Endothelial cell of umbilical vein (primary cell): ENCODE data around the gene C5orf24. TPM values are rescaled to one million over a fixed set of nuclear protein-coding genes. Genes with fewer than 3 reads are reported as not detected.
A peak's percentile ranks its signal among the peaks of the same experiment; 100 is the strongest.

Source experiments
- BruUV-seq: library from RNA; stranded (reverse); fragments of 400-500 nt; replicated peaks from 2 replicates; lab custom pipeline; 2021; lab: Mats Ljungman, UMichigan
- CTCF ChIA-PET: fragments of 300-600, 350-600 bp; sonication (Branson Sonifier 250); formaldehyde crosslinking; loops from one replicate; lab custom pipeline; 2021; ENCODE audit warnings: antibody characterized with exemption, inconsistent platforms; lab: Charles Lee
- POLR2A ChIA-PET: fragments of 300-600, 350-600 bp; sonication (Branson Sonifier 250); formaldehyde crosslinking; loops from one replicate; lab custom pipeline; 2021; ENCODE audit warnings: antibody characterized with exemption, inconsistent platforms; lab: Charles Lee
- DNase-seq: peaks from one replicate; pipeline ENCODE4 v3.0.0-alpha.2; 2011; ENCODE audit warnings: low read depth, low spot score
- FAIRE-seq: peaks from 2 replicates; lab custom pipeline; 2011; peaks lifted over from hg19 to GRCh38; lab: Jason Lieb, UNC
- H2AFZ ChIP-seq: 2 replicates; pipeline ENCODE4 v1.6.0; 2012; ENCODE audit warnings: low read depth, low read length, control low read depth, inconsistent platforms
- H3K27ac ChIP-seq: 2 replicates; pipeline ENCODE4 v1.5.1; 2011; ENCODE audit warnings: low read depth, mild to moderate bottlenecking, control low read depth, low read length, moderate library complexity; ENCODE audit not compliant: insufficient read depth
- H3K27me3 ChIP-seq, 2 experiments: 2 replicates each; pipeline versions ENCODE4 v1.6.0 to v1.6.1; 2011; ENCODE audit warnings: low read length in 2 of 2, mixed read lengths in 1 of 2; ENCODE audit not compliant: control insufficient read depth in 2 of 2, insufficient read depth in 2 of 2
- H3K36me3 ChIP-seq, 2 experiments: 2 replicates in 1 of 2; 3 replicates in 1 of 2; pipeline ENCODE4 v1.5.1; 2011; ENCODE audit warnings: low read length in 2 of 2, mild to moderate bottlenecking in 1 of 2, moderate library complexity in 1 of 2; ENCODE audit not compliant: control insufficient read depth in 2 of 2, insufficient read depth in 2 of 2; ENCODE audit errors: extremely low read depth in 1 of 2
- H3K4me1 ChIP-seq: 3 replicates; pipeline ENCODE4 v1.5.1; 2011; ENCODE audit warnings: mild to moderate bottlenecking, low read length; ENCODE audit not compliant: control insufficient read depth, insufficient read depth; ENCODE audit errors: extremely low read depth
- H3K4me2 ChIP-seq: 2 replicates; pipeline ENCODE4 v1.6.1; 2011; ENCODE audit warnings: low read length, control low read depth, mixed read lengths; ENCODE audit not compliant: insufficient read depth
- H3K4me3 ChIP-seq, 3 experiments: fragments of 200-600 bp in 1 of 3; sonication (generic), shearing (Covaris generic) in 1 of 3; replicated peaks in 1 of 3; 2 replicates each; pipeline ENCODE4 v1.5.1; 2011 to 2016; ENCODE audit warnings: control low read depth in 3 of 3, low read length in 3 of 3, mild to moderate bottlenecking in 2 of 3, inconsistent platforms in 1 of 3, low read depth in 1 of 3, moderate library complexity in 1 of 3; ENCODE audit not compliant: insufficient read depth in 1 of 3
- H3K79me2 ChIP-seq: 2 replicates; pipeline ENCODE4 v1.6.0; 2012; ENCODE audit warnings: low read length, inconsistent platforms; ENCODE audit not compliant: control insufficient read depth, insufficient read depth
- H3K9ac ChIP-seq: replicated peaks from 2 replicates; pipeline ENCODE3; 2011; ENCODE audit warnings: low read length, control low read depth; ENCODE audit not compliant: insufficient read depth; ENCODE audit errors: extremely low read depth
- H3K9me1 ChIP-seq: replicated peaks from 3 replicates; pipeline ENCODE4 v1.6.0; 2011; ENCODE audit warnings: mild to moderate bottlenecking, low read length; ENCODE audit not compliant: control insufficient read depth, insufficient read depth; ENCODE audit errors: extremely low read depth
- H3K9me3 ChIP-seq: replicated peaks from 2 replicates; pipeline ENCODE4 v1.5.1; 2012; ENCODE audit warnings: low read length, inconsistent platforms; ENCODE audit not compliant: control insufficient read depth, insufficient read depth
- H4K20me1 ChIP-seq: replicated peaks from 2 replicates; pipeline ENCODE3; 2011; ENCODE audit warnings: mild to moderate bottlenecking, low read length; ENCODE audit not compliant: control insufficient read depth, insufficient read depth; ENCODE audit errors: extremely low read depth
- CTCF ChIP-seq, 2 donors: IDR thresholded peaks; 1 replicate in 1 of 2; 2 replicates in 1 of 2; pipeline ENCODE4 v1.5.1; 2011; ENCODE audit warnings: low read length in 2 of 2, mild to moderate bottlenecking in 2 of 2, moderate library complexity in 2 of 2, control low read depth in 1 of 2, inconsistent platforms in 1 of 2, low read depth in 1 of 2; ENCODE audit not compliant: insufficient read depth in 1 of 2; ENCODE audit errors: extremely low read depth in 1 of 2
- EZH2 ChIP-seq: IDR thresholded peaks from 2 replicates; pipeline ENCODE4 v1.6.1; 2012; ENCODE audit warnings: borderline replicate concordance, low read depth, mild to moderate bottlenecking, moderate library complexity, low read length, inconsistent platforms; ENCODE audit not compliant: severe bottlenecking
- FOS ChIP-seq: IDR thresholded peaks from 2 replicates; pipeline ENCODE4 v1.6.1; 2011; ENCODE audit warnings: mild to moderate bottlenecking, low read length, moderate library complexity, borderline replicate concordance; ENCODE audit not compliant: insufficient read depth
- GATA2 ChIP-seq: IDR thresholded peaks from 2 replicates; pipeline ENCODE4 v1.7.0; 2011; ENCODE audit warnings: low read depth, mild to moderate bottlenecking, moderate library complexity, mixed read lengths, low read length; ENCODE audit not compliant: insufficient read length, insufficient read depth
- JUN ChIP-seq: IDR thresholded peaks from 2 replicates; pipeline ENCODE4 v1.6.1; 2011; ENCODE audit warnings: borderline replicate concordance, low read depth; ENCODE audit not compliant: insufficient read length, insufficient read depth
- MYC ChIP-seq: IDR thresholded peaks from one replicate; pipeline ENCODE4 v1.6.1; 2011; ENCODE audit warnings: mild to moderate bottlenecking, low read depth, low read length
- POLR2A ChIP-seq: IDR thresholded peaks from 2 replicates; pipeline ENCODE4 v1.6.1; 2012; ENCODE audit warnings: low read depth, mild to moderate bottlenecking, control low read depth, low read length
- POLR2AphosphoS5 ChIP-seq: IDR thresholded peaks from 2 replicates; pipeline ENCODE4 v1.6.1; 2012; ENCODE audit warnings: low read depth, mild to moderate bottlenecking, control low read depth, low read length, moderate library complexity; ENCODE audit not compliant: insufficient read depth
- dilution Hi-C: fragments of 300-500 bp; cut with MboI; formaldehyde crosslinking; loops from one replicate; pipeline ENCODE4 v1.15.0; 2019; ENCODE audit warnings: low sequenced_read_pairs; ENCODE audit not compliant: extremely low pct_ligation_motif_present
- intact Hi-C: fragments of 100-400 bp; cut with micrococcal nuclease; formaldehyde crosslinking; loops from one replicate; pipeline ENCODE4 v1.10.0; 2022
- polyA plus RNA-seq, 4 experiments: library from polyadenylated mRNA; depleted of rRNA in 3 of 4; stranded (reverse) in 3 of 4; unstranded in 1 of 4; fragments of >200 nt; gene quantifications; 2 replicates each; pipeline versions ENCODE4 v1.2.1 to v1.2.3, GENCODE V29; 2011 to 2012; ENCODE audit warnings: missing spikeins in 1 of 4
- total RNA-seq: library from RNA; stranded (reverse); gene quantifications from 2 replicates; pipeline ENCODE4 v1.2.3, GENCODE V29; 2021
- TF ChIP-seq, protein P1 (sequence below): IDR thresholded peaks from 2 replicates; pipeline ENCODE4 v1.6.1; 2011; ENCODE audit not compliant: insufficient read depth, insufficient read length

The C5orf24 gene
- total and polyA plus RNA-seq, 2 donors (not counting 3 experiments of a cell fraction or from before 2014, with no cell fraction given) = 21.7 to 56.2 TPM

DNA sequence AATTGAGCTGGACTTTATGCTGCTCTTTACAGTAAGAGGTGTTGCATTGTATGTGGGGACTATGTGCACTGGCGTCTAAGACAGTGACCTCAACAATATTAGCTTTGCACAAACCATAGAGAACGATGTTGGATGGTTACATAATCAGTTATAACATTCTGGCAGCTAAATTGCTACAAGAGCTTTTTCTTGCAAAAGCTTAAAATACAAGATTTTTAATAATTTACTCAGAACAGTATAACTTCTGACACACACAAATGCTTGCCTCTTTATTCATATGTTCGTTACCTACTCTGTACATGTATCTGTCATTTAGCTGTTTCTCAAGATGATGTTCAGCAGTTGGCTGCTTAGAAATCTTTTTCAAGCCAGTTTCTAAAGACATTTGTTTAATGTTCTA is 11.6 kb downstream of the C5orf24 start:
- Histone ChIP-seq H3K9me1 (no peaks in the 10 kb centered on the region), H4K20me1 (peaks cover 4% of the 10 kb centered on the region), H2AFZ (no peak overlapping the region), H3K4me1 (no peaks in the 10 kb centered on the region), H3K27ac (no peak overlapping the region), H3K4me3 (no peak overlapping the region), H3K27me3 (no peaks in the 10 kb centered on the region), H3K4me2 (no peak overlapping the region), H3K9me3 (no peaks in the 10 kb centered on the region), H3K79me2 (peaks cover 36% of the 10 kb centered on the region), H3K9ac (no peak overlapping the region), H3K36me3 (peaks cover 14 to 20% of the 10 kb centered on the region in 2 experiments)
- CTCF ChIA-PET = no interaction called here
- no TSS peak for BruUV-seq
- POLR2A ChIA-PET = no interaction called here
- intact Hi-C loops = no loop called here
- TF ChIP-seq JUN (no peak), MYC (no peak), FOS (no peak), POLR2AphosphoS5 (no peak), GATA2 (no peak), EZH2 (no peak), POLR2A (no peak), CTCF (IDR thresholded peaks at IDR 0.05; ENCODE audit: extremely low read depth in 1 of 2, insufficient read depth in 1 of 2, low read depth in 1 of 2, low read length in 2 of 2) (no peak)
- TF ChIP-seq, protein P1, sequence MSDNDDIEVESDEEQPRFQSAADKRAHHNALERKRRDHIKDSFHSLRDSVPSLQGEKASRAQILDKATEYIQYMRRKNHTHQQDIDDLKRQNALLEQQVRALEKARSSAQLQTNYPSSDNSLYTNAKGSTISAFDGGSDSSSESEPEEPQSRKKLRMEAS = no peak
- peak; percentile 12 for FAIRE-seq
- no peak for DNase-seq
- dilution Hi-C loops = no loop called here
